D721Med (cell line): ENCODE data around the gene CDA.

Source experiments
- DNase-seq: peaks from one replicate; pipeline ENCODE4 v3.0.0; 2011; ENCODE audit warnings: low spot score; ENCODE audit not compliant: insufficient read length
- FAIRE-seq: peaks from 2 replicates; lab custom pipeline; 2011; peaks lifted over from hg19 to GRCh38; lab: Jason Lieb, UNC
- CTCF ChIP-seq: IDR thresholded peaks from 2 replicates; pipeline ENCODE4 v1.5.1; 2012; ENCODE audit warnings: mild to moderate bottlenecking, control low read depth; ENCODE audit not compliant: insufficient read depth; ENCODE audit errors: missing control alignments

The CDA gene

DNA sequence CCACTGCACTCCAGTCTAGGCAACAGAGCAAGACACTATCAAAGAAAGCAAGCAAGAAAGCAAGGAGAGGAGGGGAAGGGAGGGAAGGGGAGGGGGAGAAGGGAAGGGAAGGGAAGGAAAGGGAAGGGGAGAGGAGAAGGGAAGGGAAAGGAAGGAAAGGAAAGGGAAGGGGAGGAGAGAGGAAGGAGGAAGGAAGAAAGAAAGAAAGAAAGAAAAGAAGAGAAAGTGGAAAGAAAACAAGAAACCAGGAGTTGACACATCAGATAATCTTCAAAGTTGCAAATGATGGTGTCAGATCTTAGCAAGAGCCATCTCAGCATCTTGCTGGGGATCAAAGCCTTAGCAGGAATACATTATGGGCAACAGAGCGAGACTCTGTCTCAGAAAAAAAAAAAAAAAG is 14.9 kb upstream of the CDA start:
- FAIRE-seq (no peak), DNase-seq (no peak)
- no peak for TF ChIP-seq CTCF

DNA sequence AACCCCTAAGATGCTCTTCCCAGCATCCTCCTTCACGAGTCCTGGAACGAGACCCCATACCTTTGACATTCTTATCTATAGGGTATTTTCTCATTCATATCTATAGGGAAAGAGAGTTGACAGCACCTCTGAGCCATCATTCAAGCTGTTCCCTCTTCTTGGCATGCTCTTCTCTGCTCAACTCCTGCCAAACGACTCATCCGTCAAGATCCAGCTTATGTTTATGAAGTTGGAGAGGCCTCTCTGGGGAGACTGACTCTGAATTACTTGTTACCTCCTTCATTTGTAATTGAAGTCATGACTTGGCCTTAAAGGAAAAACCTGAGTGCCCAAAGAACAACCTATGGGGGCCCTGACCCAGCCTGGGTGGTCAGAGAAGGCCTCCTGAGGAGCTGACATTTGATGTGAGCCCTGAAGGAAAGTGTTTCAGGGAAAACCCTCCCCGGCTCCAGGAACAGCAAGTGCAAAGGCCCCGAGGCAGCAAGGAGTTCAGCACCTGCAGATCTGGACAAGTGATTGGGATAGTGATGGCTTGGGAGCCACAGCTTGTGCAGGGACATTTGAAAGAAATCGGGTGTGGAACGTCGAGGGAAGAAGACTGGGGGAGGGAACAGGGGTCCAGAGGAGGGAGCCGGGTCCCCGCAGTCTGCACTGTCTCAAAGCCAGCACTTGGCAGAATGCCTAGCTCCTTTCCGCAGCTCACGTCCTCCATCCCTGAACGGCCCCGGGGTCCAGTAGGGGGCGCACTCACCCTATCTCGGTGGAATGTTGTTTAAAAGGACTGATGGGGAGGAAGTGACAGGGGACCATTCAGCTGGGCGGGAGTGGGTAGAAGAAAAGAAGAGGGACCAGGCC is 14.0 kb upstream of the CDA start:
- peak; percentile 34 for DNase-seq
- TF ChIP-seq CTCF, result peak; percentile 56
- FAIRE-seq, result no peak

DNA sequence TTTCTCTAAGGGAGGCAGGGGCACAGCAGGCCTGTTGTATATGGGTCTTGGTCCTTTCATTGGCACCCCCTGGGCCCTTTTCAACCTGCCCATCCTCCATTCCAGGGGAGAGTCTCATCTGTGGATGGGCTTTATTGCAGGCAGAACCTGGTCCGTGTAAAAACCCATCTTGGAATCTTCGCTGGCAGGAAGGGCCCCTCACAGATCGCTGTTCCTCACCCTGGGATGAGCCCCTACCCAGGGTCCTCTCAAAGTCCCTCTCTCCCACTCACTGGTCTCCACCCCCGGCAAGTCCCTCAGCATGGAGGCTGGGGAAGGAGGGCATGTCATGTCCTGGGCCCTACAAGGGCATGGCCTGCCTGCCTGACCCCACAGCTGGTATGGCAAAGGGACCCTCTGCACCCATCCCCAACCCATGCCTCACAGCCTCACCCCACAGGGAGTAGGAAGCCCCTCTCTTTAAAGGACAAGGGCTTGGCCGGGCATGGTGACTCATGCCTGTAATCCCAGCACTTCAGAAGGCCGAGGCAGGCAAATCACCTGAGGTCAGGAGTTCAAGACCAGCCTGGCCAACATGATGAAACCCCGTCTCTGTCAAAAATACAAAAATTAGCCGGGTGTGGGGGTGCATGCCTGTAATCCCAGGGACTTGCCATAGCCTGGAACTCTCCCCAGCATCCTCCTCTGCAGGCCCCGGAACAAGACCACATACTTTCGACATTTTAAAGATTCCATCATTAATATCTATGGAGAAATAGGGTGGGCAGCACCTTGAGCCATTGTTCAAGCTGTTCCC is 13.2 kb upstream of the CDA start:
- no peak for TF ChIP-seq CTCF
- DNase-seq (no peak), FAIRE-seq (no peak)

DNA sequence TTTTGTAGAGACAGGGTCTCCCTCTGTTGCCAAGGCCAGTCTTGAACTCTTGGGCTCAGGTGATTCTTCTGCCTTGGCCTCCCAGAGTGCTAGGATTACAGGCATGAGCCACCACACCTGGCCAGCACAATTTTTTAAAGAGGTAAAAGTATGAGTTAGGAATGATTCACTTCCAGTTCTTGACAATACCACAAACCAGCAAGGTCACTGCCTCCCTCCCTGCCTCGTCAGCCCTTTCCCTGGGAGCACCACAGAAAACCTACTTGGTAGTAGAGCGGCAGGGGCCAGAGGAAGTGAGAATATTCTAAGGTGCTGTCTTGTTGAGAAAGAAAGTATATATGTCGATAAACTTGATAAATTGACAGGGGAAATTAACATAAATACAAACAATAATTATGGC is 10.8 kb upstream of the CDA start:
- no peak for TF ChIP-seq CTCF
- FAIRE-seq, result no peak
- DNase-seq, result no peak

DNA sequence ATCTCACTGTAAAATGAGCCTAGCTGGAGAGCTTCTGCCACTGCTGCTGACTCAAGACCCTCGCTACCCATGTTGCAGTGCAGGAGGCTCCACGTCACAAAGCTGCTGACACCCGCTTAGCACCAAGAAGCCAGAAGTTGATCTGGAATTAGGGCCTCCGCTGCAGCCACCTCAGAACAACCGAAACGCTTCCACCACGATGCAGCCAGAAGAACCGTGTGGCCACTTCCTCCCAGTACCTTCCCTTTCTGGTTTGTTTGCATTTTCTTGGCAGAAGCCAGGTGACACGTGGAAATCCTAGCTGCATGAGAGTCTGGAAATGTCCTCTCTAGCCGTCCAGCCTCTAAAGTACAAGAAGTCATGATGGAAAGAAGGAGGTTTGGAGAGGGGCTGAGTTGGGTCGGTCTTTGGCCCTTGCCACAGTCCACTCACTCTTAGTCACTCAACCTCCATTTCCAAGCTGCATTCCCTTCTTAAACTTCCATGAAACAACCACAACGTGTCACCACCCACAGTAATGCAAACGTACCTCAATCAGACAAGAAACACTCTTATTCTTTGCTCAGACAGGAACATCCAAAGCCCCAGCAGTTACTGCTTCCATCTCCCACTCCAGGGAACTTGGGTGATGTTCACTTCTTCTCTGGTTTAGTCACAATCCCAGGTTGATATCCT is 10.0 kb upstream of the CDA start:
- TF ChIP-seq CTCF, result no peak
- no peak for DNase-seq

GRCh38 chr1:20584890-20585289 is 4.0 kb upstream of the CDA start:
- TF ChIP-seq CTCF, result no peak
- FAIRE-seq (no peak), DNase-seq (no peak)

More for the DNA sequence above, 10.0 kb upstream of the CDA start:
- no peak for FAIRE-seq
